HepG2 (cell line): Measurements from ENCODE around the gene NPHP4. TPM values are rescaled to one million over a fixed set of nuclear protein-coding genes. Genes with fewer than 3 reads are reported as not detected.

ENCODE experiments used
- ATAC-seq: fragments of 200-7000 bp; cut with Tn5 transposase; 3 replicates; pipeline ENCODE4 v1.9.1; 2020; ENCODE audit warnings: mild to moderate bottlenecking, moderate library complexity
- BruUV-seq: library from RNA; stranded (reverse); fragments of 400-500 nt; replicated peaks from 2 replicates; lab custom pipeline; 2021; lab: Mats Ljungman, UMichigan
- CTCF ChIA-PET: fragments of 300-600 bp; formaldehyde crosslinking; extraction: SDS; loops from one replicate; lab custom pipeline; 2021; ENCODE audit warnings: low total read pairs, inconsistent platforms, low intra/inter-chr PET ratio; lab: Yijun Ruan, JAX
- POLR2A ChIA-PET: fragments of 350-600 bp; sonication (Branson Sonifier 250); formaldehyde crosslinking; loops from one replicate; lab custom pipeline; 2020; ENCODE audit warnings: antibody characterized with exemption, inconsistent platforms; lab: Yijun Ruan, JAX
- DNase-seq: peaks from one replicate; pipeline ENCODE4 v3.0.0-alpha.2; 2015; ENCODE audit warnings: low spot score
- FAIRE-seq: peaks from 3 replicates; lab custom pipeline; 2011; peaks lifted over from hg19 to GRCh38; lab: Jason Lieb, UNC
- H2AFZ ChIP-seq: one replicate; pipeline ENCODE4 v1.6.1; 2011; ENCODE audit warnings: low read length, inconsistent platforms
- H3K27ac ChIP-seq: fragments of 300-600 bp; 3 replicates; pipeline ENCODE4 v1.8.0; 2011; ENCODE audit warnings: mixed run types, mild to moderate bottlenecking, mixed read lengths, low read length, inconsistent platforms; ENCODE audit not compliant: insufficient read depth; ENCODE audit errors: extremely low read length
- H3K27me3 ChIP-seq, 2 experiments: fragments of 200-600 bp in 1 of 2; 2 replicates in 1 of 2; 3 replicates in 1 of 2; pipeline versions ENCODE4 v1.6.0 to v1.8.0; 2011; ENCODE audit warnings: low read length in 2 of 2, mild to moderate bottlenecking in 2 of 2, moderate library complexity in 2 of 2, inconsistent platforms in 1 of 2; ENCODE audit not compliant: insufficient read depth in 2 of 2, control insufficient read depth in 1 of 2
- H3K36me3 ChIP-seq, 2 experiments: fragments of 200-600 bp in 1 of 2; replicated peaks in 1 of 2; 2 replicates in 1 of 2; 3 replicates in 1 of 2; pipeline versions ENCODE4 v1.5.1 to v1.8.0; 2011; ENCODE audit warnings: low read length in 2 of 2, inconsistent platforms in 1 of 2; ENCODE audit not compliant: insufficient read depth in 2 of 2, control insufficient read depth in 1 of 2
- H3K4me1 ChIP-seq: 2 replicates; pipeline ENCODE4 v1.5.1; 2012; ENCODE audit warnings: low read length, inconsistent platforms; ENCODE audit not compliant: insufficient read depth
- H3K4me2 ChIP-seq: 2 replicates; pipeline ENCODE4 v1.6.0; 2011; ENCODE audit warnings: low read depth, low read length, inconsistent platforms
- H3K4me3 ChIP-seq, 3 experiments: fragments of 200-600 bp in 1 of 3; sonication (generic), shearing (Covaris generic) in 1 of 3; replicated peaks in 1 of 3; 2 replicates each; pipeline ENCODE4 v1.5.1; 2011 to 2016; ENCODE audit warnings: low read length in 3 of 3, inconsistent platforms in 2 of 3, low read depth in 2 of 3, mild to moderate bottlenecking in 2 of 3, control low read depth in 1 of 3, mixed read lengths in 1 of 3; ENCODE audit not compliant: insufficient read depth in 1 of 3
- H3K79me2 ChIP-seq: one replicate; pipeline ENCODE4 v1.6.1; 2011; ENCODE audit warnings: low read length, inconsistent platforms; ENCODE audit not compliant: insufficient read depth
- H3K9ac ChIP-seq: 2 replicates; pipeline ENCODE4 v1.6.0; 2011; ENCODE audit warnings: mild to moderate bottlenecking, low read depth, low read length, inconsistent platforms; ENCODE audit not compliant: insufficient read depth
- H3K9me3 ChIP-seq: 2 replicates; pipeline ENCODE4 v1.5.1; 2012; ENCODE audit warnings: mild to moderate bottlenecking, low read length
- H4K20me1 ChIP-seq: 2 replicates; pipeline ENCODE4 v1.6.0; 2011; ENCODE audit warnings: inconsistent platforms, mild to moderate bottlenecking, low read length, moderate library complexity; ENCODE audit not compliant: insufficient read depth
- MAFF ChIP-seq: IDR thresholded peaks from 2 replicates; pipeline ENCODE4 v1.6.1; 2011; ENCODE audit warnings: low read depth, low read length, improper control_type of control experiment
- MAFK ChIP-seq, 2 experiments: IDR thresholded peaks in 1 of 2; conservative IDR thresholded peaks in 1 of 2; 2 replicates each; pipeline ENCODE4 v1.6.1; 2011; ENCODE audit warnings: improper control_type of control experiment in 2 of 2, low read length in 2 of 2
- XRCC5 ChIP-seq: fragments of 200-400 bp; formaldehyde crosslinking; optimal IDR thresholded peaks from 2 replicates; pipeline ENCODE3; 2017; ENCODE audit warnings: mild to moderate bottlenecking, low read length
- ZNF263 ChIP-seq: sonication (generic); formaldehyde crosslinking; IDR thresholded peaks from 2 replicates; pipeline ENCODE4 v1.4.0; 2020; ENCODE audit warnings: missing genetic modification reagents
- ZNF496 ChIP-seq: sonication (generic); formaldehyde crosslinking; IDR thresholded peaks from 2 replicates; pipeline ENCODE4 v1.8.1; 2023; ENCODE audit warnings: mild to moderate bottlenecking, moderate library complexity, missing genetic modification reagents; ENCODE audit not compliant: insufficient replicate concordance
- ZNF572 ChIP-seq: sonication (generic); formaldehyde crosslinking; IDR thresholded peaks from 2 replicates; pipeline ENCODE4 v1.5.1; 2020; ENCODE audit warnings: mild to moderate bottlenecking, missing genetic modification reagents
- WGBS: methylation state at CpG from one replicate; pipeline ENCODE4 v1.1.6; 2017; ENCODE audit warnings: low lambda C conversion rate; 5-methylcytosine and 5-hydroxymethylcytosine counted together
- in situ Hi-C: cut with HindIII; loops from 2 replicates; pipeline ENCODE4 v1.10.0; 2017; ENCODE audit warnings: low pct_unique_long_range_greater_than_20kb; ENCODE audit not compliant: extremely low pct_ligation_motif_present
- intact Hi-C: fragments of 100-400 bp; cut with micrococcal nuclease; formaldehyde crosslinking; loops from one replicate; pipeline ENCODE4 v1.10.0; 2022; ENCODE audit not compliant: unreplicated experiment
- polyA plus RNA-seq, 8 experiments: library from polyadenylated mRNA; depleted of rRNA in 3 of 8; stranded (reverse) in 7 of 8; unstranded in 1 of 8; fragments of >200 nt; fragmentation: Illumina TruSeq in 4 of 8; extraction: Trizol in 4 of 8; gene quantifications; 2 replicates each; pipeline versions ENCODE4 v1.2.1 to v1.2.3, GENCODE V29; 2011 to 2016; ENCODE audit warnings: low read depth in 4 of 8, missing spikeins in 1 of 8, mixed read lengths in 1 of 8; ENCODE audit not compliant: insufficient read depth in 1 of 8
- total RNA-seq, 5 experiments: library from RNA; depleted of rRNA; stranded (reverse); fragments of >200 nt; fragmentation: Illumina TruSeq; extraction: Trizol; gene quantifications; 2 replicates each; pipeline ENCODE4 v1.2.3, GENCODE V29; 2016; ENCODE audit warnings: low read depth in 1 of 5

Gene NPHP4
- total and polyA plus RNA-seq, 2 of the 13 experiments (the other 11 are each of a cell fraction or from before 2014, with no cell fraction given): 4.4 to 6.8 TPM

DNA sequence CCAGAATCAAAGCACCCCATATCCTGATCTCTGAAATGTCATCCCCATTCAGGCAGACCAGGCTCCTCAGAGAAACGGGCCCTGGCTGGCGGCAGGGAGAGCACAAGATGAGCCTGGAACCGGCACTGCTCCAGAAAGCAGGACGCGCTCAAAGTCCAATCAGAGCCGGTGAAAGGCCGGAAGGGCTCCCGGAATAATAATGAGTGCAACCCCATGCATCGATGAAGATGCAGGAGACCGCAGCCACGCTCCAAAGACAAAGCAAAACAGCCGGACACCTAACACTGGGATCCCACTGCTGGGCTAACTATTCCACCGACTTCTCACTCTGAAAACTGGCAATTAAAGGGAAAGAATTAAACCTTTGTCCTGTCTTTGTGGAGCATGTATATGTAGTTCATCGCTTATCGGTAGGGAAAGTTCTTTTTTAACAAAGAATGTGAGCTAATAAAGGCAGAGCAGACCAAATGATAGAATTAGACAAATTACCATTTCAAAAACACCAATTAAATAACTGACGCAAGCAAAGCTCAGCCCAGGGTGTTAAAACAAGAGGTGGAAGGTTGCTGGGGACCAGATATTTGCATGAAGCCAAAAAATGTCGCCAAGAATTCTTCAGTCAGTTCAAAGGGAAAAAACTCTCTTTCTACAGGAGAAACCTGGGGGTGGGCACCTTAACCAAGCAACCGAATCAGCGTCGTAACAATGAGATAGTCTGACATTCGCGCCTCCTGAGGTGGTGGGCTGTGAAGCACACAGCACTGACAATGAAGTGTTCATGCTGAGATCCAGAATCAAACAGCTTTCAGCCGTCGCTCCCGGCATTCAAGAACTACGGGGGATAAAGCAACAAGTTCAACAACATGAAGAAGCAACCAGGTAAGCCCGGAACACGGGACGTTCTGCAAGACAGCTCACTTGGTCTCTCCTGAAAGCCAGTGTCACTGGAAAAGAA lies 95.2 kb downstream of the NPHP4 start:
- no peak for DNase-seq
- no peak overlapping the region for H3K27ac ChIP-seq
- TF ChIP-seq XRCC5 (peak; percentile 22), ZNF572 (CRISPR knock-in tag) (no peak)
- H3K9ac ChIP-seq: no peak overlapping the region
- no peaks in the 10 kb centered on the region for H3K9me3 ChIP-seq
- ChIA-PET CTCF (no interaction called here), POLR2A (no interaction called here)
- no peaks in the 10 kb centered on the region for H4K20me1 ChIP-seq
- no peak overlapping the region for H2AFZ ChIP-seq
- H3K4me3 ChIP-seq: no peak overlapping the region
- ATAC-seq: no peak
- in situ Hi-C loops: no loop called here
- peaks cover 11% of the 10 kb centered on the region for H3K4me1 ChIP-seq
- WGBS: 88% methylated on average over 29 of the region's 29 CpGs
- H3K36me3 ChIP-seq: peaks cover 7 to 31% of the 10 kb centered on the region in 2 experiments; a peak in 4 of 5 replicates
- FAIRE-seq: no peak
- no peak overlapping the region for H3K4me2 ChIP-seq
- no peaks in the 10 kb centered on the region for H3K27me3 ChIP-seq
- H3K79me2 ChIP-seq: no peaks in the 10 kb centered on the region
- intact Hi-C loops: no loop called here
- BruUV-seq: no TSS peak

DNA sequence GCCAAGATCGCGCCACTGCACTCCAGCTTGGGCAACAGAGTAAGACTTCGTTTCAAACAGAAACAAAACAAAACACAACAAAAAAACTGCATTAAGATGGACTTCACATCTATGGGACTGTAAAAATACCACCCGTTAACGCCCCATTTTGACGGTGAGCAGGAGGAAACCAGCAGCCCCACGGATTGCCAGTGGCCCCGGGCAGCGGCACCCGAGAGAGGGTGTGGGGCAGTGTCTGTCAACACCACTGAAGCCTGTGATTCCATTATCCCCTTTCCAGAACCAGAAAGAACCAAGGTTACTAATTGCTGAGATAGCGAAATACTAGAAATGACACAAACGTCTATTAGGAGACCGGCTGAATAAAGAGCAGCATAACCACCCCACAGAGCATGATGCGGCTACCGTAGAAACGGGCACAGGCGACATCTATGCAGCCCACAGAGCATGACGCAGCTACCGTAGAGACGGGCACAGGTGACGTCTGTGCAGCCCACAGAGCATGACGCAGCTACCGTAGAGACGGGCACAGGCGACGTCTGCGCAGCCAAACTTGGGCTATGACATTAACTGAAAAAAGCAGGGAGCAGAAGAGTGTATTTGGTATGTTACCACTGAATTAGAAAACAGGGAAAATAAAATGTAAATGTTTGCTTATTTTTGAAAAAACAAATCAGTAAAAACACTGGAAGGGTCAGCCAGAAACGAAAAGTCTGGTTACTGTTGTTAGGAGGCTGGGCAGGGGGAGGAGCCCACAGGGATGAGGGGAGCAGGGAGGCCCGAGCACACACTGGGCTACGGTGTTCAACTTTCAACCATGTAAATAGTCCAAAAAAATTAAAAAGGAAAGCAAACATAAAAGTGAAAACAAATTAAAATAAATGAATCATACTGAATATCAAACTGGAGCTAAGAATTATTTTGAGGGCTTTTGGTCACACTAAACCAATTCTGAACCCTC lies 96.5 kb downstream of the NPHP4 start:
- POLR2A ChIA-PET: no interaction called here
- CTCF ChIA-PET: no interaction called here
- WGBS: 96% methylated on average over 30 of the region's 30 CpGs
- intact Hi-C loops: no loop called here
- TF ChIP-seq MAFK (conservative IDR thresholded peaks at IDR 0.05 in 1 of 2, IDR thresholded peaks at IDR 0.05 in 1 of 2; ENCODE audit: low read length in 2 of 2) (peak; percentile 73 to 84), ZNF263 (0 out of 2 replicates have a peak, but pooled peaks have one; percentile 33), MAFF (peak; percentile 72), ZNF496 (CRISPR knock-in tag) (no peak)
- DNase-seq: no peak
- FAIRE-seq: no peak
- no peak overlapping the region for H3K27ac ChIP-seq
- H2AFZ ChIP-seq: no peak overlapping the region
- BruUV-seq: no TSS peak
- H3K4me3 ChIP-seq: no peak overlapping the region
- no peak for ATAC-seq
- peaks cover 6 to 28% of the 10 kb centered on the region in 2 experiments; a peak in 4 of 5 replicates for H3K36me3 ChIP-seq
- in situ Hi-C loops: no loop called here
- no peaks in the 10 kb centered on the region for H4K20me1 ChIP-seq
- H3K4me1 ChIP-seq: peaks cover 11% of the 10 kb centered on the region
- H3K4me2 ChIP-seq: no peak overlapping the region
- no peaks in the 10 kb centered on the region for H3K27me3 ChIP-seq
- no peaks in the 10 kb centered on the region for H3K79me2 ChIP-seq
- H3K9me3 ChIP-seq: no peaks in the 10 kb centered on the region
- H3K9ac ChIP-seq: no peak overlapping the region
